SHP77 (cell line): Measurements from ENCODE around the gene TBC1D10B.
"Not testable (repeated sequence)": the region's sequence is repeated elsewhere in the genome, so short reads cannot be mapped to it uniquely, and the experiment has no call there.

Experiments
- DNase-seq, 2 experiments: peaks; one replicate each; lab custom pipeline; 2025; lab: John Stamatoyannopoulos, UW

The TBC1D10B gene

DNA sequence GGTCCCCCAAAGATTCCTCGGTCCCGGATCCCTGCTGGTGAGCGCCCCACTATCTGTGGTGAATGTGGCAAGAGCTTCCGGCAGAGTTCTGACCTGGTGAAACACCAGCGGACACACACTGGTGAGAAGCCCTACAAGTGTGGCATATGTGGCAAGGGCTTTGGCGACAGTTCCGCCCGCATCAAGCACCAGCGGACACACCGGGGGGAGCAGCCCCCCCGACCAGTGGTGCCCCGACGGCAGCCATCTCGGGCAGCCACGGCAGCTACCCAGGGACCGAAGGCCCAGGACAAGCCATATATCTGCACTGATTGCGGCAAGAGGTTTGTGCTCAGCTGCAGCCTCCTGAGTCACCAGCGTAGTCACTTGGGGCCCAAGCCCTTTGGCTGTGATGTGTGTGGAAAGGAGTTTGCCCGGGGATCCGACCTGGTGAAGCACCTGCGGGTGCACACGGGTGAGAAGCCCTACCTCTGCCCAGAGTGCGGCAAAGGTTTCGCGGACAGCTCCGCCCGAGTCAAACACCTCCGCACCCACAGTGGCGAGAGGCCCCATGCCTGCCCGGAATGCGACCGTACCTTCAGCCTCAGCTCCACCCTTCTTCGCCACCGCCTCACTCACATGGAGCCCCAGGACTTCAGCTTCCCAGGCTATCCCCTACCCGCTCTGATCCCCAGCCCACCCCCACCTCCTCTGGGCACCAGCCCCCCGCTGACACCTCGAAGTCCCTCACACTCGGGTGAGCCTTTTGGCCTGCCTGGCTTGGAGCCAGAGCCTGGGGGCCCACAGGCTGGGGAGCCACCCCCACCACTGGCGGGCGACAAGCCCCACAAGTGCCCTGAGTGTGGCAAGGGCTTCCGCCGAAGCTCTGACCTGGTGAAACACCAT, 27.7 kb upstream of the TBC1D10B start:
- no peak for DNase-seq

DNA sequence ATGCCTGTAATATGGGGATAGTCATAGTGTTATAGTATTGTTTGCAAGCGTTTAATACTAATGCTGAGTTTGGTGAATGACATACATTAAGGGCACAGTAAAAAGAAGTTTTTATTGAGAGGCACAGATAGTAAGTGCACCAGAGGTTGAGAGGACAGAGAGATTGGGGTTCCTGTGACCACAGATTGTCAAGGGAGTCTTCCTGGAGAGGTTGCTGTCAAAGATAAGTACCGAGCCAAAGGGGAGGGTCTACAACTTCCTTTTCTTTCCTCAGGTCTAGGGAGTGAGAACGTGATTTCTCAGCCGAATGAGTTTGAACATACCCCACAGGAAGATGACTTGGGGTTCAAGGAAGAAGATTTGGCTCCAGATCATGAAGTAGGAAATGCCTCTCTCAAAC, 26.8 kb upstream of the TBC1D10B start:
- no peak for DNase-seq

DNA sequence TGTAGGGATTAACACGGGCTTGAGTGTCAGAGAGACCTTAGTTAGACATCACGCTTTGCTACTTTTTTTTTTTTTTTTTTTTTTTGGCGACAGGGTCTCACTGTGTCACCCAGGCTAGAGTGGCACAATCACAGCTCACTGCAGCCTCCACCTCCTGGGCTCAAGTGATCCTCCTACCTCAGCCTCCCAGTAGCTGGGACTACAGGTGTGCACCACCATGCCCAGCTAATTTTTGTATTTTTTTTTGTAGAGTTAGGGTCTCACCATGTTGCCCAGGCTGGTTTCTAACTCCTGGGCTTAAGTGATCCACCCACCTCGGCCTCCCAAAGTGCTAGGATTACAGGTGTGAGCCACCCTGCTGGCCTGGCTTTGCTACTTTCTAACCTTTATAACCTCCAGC, 26.3 kb upstream of the TBC1D10B start:
- not testable (repeated sequence) for DNase-seq

DNA sequence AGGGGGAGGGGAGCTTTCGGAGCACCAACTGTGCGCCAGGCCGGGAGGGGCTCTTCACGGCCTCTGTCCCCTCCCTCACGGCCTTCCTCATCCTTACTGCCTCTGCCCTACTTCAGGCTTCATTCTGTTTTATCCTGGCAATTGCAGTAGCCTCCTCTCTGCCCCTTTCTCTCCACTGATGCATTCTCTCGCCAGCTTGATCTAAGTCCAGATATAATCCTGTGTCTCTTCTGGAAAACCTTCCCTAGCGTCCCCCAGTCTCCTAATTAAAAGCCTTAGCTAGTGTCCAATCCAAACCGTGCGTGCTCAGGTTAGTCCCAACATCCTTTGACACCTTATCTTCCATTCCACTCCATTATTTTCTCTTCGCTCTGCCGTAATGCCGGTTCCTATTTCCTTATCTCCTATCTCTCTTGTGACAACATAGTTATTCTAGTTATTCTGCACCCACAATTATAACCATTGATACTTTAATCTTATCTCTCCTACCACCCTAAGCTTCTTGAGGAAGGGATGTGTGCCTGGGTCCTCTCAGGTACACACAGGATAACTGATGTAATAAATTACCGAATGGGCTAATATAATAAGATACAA, 25.8 kb upstream of the TBC1D10B start:
- no peak for DNase-seq

DNA sequence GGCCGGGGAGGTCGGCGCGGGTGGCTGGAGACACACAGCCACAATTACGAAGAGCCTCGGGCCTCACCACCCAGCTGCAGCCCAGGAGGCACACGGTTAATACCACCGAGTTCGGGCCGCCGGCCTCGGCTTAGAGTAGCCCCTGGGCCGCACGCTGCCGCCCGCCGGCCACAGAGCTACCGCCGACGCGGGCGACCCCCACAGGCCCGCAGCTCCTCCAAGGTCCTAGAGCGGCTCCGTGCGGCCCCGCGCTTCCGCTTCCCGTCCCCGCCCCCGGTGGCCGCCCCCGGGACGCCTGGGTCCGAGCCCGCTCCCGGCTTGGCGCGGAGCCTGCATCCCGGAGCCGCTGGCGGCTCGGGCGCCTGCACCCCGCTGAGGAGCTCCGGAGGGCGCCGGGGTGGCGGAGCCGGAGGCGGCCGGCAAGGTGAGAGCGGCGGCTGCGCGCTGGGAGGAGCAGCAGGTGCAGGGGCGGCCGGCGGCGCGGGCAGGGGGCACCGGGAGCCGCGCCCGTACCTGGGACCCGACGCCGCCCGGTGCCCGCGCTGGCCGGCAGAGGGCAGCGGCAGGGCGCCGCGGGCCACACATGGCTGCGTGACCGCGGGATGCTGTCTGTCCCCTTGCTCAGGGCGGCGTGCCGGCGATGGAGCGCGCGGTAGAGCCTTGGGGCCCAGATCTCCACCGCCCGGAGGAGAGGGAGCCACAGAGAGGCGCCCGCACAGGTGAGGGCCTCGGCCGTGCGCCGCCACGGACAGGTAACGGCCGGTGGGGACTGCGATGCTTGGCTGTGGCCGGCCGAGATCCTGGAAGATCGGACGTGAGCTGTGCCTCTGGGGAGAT, 25.1 kb upstream of the TBC1D10B start, which contains the start of gene ZNF48:
ZNF48 (plus strand) TSS at position 266 of the 837 bp plus-strand sequence; CDS start at position 641, 375 bp downstream.
- peak; percentile 94 to 96 for DNase-seq

DNA sequence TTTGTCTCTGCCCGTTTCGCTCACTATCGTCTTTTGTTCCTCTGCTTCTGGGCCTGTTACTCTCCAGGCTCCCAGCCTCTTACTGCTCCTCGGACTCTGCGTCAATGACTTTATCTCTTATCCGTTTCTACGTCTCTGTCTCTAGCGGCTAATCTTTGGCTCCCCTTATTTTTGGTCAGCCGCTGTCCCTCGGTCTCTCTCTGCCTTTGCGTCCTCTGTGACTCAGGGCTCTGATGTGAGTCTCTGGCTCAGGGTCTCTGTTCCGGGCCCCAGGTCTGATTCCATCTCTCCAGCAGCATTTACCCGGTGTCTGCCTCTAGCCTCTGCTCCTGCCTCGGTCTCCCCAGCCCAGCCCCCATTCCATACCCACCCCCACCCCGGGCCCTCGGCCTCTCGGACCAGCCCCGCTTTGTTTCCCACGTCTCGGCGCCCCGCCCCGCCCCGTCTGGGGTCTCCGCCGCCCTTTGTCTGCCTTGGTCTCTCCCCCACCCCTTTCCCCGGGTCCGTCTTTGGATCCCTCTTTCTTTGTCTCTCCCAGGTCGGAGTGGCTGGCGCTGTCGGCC, 24.4 kb upstream of the TBC1D10B start:
- peak in 1 of 2 experiments; percentile 75 for DNase-seq

DNA sequence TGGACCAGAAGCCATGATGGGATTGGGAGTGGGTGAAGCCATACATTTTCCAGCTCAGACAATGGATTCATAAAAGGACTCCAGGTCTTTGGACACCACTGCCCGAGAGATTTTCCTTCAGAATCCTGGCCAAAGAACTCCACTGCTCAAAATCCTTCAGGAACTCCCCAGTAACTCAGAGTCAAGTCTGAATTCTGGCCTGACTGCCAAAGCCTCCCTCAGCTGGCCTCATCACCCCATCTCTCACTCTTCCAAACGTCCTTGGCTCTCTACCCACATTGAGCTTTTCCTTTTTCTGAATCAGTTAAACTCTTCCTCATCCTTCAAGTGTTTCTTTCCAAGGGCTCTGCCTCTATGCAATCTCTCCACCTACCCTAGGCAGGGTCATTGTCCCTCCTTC, 13.2 kb upstream of the TBC1D10B start:
- DNase-seq: no peak

DNA sequence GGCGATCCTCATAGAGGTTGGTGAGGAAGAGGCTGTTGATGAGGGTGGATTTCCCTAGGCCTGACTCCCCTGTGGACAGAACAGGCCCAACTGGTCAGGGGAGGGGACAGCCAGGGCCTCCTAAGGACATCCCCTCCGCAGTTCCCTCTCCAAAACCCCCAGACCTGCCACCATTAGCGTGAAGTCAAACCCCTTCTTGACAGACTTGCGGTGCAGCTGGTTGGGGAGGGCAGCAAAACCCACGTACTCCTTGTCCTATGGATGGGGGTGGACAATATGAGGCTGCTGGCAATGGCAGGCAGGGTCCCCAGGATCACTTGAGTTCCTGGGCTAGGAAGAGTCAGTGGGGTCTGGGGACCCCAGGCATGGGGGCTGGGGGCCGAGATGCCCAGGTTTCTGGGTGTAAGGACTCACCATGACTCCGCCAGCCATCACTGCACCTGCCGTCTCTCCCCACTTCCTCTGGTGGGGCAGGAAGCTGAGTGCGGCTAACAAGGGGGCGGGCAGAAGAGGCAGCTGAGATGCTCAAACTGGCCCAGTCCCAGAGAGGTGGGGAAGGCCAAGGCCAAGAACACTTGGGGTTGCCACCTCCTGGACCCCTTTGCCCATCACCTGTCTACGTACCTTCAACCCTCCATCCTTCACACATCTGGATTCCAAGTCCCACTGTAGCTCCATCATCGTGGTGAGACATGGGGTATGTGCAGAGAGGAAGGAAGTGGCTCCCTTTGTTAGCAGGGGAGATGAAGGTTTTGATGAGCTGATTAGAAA, 12.0 kb upstream of the TBC1D10B start, which contains the start of gene SEPTIN1:
SEPTIN1 (minus strand) TSS at position 451 of the 771 bp plus-strand sequence; CDS start at position 432, 19 bp downstream.
- DNase-seq: peak in 1 of 2 experiments; percentile 19

DNA sequence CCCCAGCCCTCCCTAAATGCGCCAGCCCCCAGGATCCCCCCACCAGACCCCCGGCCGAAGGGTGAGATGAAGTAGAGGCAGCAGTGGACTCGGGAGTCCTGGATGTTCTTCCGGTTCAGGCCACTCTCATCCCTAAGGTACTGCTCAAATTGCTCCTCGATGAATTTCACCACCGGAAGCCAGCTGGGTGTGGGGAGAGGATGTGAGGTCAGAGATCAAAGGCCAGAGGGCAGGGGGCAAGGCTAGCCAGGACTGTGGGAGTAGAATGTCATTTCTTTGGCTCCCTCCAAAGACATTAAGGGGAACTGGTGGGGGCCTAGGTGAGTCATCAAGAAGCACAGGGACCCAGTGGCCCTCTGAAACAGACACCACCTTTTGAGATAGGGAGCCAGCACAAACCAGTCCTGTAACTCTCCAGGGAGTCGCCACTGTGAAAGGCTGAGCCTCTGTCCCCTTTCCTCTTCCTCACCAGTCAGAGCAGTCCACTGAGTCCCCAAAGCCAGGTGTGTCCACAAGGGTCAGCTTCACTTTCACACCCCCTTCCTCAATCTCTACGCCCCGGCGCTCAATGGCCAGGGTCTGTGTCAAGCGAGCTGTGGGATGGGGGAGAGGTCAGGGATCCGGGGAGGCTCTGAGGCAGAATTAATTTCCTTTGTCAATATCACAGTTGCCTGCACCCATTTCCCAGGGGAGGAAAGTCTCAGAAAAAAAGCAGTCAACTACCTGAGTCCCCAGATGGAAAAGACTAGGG, 11.2 kb upstream of the TBC1D10B start:
- no peak for DNase-seq

DNA sequence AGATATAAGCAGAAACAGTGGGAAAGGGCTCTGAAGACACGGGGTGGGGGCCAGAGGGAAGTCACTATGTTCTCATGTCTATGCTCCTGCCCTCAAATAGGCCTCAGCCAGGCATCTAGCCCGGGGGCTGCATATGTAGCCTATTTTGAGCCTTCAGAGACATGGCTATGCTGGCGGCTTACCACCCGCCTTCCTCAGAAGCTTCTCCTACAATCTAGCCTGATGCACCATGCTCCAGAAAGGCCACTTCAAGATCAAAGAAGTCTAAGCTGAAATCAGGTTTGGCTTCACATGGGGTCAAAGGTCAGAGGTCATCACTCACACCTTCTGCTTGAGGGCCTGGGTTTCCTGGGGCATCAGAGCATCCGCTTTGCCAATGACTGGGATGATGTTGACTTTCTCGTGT, 10.5 kb upstream of the TBC1D10B start:
- DNase-seq: no peak

DNA sequence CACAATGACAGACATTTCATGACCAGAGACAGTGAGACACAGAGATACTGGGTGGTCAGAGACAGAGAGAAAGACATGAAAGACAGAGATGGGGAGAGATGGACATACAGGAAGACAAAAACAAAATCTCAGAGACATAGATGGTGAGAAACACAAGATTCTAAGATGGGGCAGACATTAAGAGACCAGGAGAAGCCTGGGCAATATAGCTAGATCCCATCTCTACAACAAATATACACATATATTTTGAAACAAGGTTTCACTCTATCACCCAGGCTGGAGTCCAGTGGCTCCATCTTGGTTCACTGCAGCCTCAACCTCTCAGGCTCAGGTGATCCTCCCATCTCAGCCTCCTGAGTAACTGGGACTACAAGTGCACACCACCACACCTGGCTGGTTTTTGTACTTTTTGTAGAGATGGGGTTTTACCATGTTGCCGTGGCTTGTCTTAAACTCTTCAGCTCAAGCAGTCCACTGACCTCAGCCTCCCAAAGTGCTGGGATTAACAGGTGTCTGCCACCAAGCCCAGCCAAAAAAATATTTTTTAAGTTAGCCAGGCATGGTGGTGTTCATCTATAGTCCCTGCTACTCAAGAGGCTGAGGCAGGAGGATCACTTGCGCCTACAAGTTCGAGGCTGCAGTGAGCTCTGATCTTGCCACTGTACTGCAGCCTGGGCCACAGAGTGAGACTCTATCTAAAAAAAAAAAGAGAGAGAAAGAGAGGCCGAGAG, 9.9 kb upstream of the TBC1D10B start:
- no peak for DNase-seq

DNA sequence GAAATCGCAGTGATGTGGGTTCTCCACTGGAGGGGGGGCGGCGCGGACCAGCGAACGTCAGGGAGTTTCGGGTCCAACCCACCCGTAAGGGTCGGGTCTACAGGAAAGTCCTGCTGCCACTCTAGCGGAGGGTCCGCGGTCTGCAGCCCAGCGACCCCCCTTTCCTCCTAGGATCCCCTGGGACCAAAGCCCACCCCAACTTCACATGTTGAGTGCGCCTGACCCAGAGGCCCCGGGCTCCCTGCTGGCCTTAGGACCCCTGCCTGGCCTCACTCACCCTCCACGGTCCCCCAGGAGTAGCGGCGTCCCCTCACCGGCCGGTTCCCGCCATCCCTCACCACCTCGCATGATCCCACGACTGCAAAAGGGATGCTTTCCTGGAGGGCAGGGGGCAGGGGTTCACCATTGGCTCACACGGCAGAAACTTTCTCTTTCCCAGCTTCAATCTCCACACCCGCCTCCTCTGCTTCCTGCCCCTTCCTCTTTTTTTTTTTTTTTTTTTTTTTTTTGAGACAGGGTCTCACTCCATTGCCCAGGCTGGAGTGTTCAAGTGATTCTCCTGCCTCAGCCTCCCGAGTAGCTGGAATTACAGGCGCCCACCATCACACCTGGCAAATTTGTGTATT, 9.0 kb upstream of the TBC1D10B start:
- no peak for DNase-seq

DNA sequence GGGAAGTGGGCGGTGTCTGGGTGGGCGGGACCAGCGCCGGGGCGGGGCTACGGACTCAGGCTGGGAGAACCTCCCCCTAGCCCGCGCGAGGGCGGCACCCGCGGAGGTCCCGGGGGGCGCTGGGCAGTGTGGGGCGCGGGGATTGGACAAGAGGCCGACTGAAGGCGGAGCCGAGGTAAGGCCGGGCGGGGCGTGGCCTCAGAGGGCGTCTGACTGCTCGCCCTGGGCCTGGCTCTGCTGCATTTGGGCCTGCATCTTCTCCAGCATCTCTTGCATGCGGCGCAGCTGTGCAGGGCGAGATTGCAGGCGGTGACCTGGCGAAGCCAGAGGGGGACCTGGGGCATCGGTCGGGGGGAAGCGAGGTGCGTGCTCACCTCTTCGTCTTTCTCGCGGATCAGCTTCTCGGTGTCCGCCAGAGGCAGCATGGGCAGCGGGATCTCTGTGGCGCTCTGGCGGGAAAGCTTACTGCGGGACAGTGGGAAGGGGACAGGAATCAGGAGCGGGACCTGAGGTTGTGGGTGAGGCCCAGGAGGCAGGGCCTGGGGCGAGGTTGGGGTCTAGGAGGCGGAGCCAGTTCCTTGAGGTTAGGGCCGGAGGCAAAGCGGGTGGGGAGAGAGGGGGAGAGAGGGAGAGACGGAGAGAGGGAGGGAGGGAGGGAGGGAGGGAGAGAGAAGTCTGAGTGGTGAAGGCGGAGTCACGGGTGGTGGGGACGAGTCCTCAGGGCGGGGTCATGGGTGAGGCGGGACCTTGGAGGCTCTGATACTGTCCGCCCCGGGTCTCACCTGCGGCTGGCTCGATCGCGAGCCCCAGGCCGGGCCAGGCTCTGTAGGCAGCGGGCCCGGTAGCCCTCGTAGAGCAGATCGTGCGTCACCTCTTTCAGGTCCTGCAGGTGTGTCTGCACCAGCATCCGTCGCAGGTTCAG, 8.2 kb upstream of the TBC1D10B start:
- DNase-seq: peak; percentile 96

DNA sequence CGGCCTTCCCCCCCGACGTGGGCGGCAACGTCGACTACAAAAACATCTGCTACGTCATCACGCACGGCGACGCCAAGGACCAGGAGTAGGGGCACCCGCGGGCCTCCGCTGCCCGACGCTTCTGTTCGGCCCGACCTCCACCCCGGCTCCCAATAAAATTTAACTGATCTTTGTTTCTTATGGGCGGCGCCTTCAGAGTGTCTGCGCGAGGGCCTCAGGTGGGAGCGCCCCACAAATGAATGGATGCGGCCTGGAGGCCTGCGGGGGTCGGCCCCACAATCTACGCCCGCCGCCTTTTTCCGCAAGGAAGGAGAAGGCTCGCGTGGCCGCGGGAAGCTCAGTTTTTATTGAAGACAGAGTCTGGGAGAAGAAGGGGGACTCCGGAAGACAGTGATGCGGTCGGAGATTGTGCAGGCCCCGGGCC, 7.5 kb upstream of the TBC1D10B start:
- peak; percentile 91 to 93 for DNase-seq

DNA sequence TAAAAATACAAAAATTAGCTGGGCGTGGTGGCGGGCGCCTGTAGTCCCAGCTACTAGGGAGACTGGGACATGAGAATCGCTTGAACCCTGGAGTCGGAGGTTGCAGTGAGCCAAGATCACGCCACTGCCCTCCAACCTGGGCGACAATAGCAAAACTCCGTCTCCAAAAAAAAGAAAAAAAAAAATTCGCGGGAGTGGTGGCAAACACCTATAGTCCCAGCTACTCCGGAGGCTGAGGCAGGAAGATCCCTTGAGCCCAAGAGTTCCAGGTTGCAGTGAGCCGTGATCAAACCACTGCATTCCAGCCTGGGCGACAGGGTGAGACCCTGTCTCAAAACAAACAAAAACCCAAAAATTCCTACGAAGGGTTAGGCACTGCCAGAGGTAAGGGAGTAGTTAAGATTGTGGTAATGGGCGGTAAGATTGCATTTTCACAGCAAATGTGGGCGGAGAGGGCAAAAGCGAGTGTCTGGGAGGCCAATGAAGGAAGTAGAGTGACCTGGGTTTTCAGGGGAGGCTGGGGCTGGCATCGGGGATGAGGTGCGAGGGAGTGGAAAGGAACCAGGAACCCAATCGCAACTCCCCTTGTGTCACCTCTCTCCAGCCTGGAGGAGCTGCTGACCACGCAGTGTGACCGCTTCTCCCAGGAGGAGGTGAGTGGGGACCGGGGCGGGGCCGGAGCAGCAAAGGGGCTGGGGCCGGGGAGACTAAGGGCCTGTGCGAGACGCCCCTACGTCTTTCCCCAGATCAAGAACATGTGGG, 6.9 kb upstream of the TBC1D10B start:
- DNase-seq: no peak

DNA sequence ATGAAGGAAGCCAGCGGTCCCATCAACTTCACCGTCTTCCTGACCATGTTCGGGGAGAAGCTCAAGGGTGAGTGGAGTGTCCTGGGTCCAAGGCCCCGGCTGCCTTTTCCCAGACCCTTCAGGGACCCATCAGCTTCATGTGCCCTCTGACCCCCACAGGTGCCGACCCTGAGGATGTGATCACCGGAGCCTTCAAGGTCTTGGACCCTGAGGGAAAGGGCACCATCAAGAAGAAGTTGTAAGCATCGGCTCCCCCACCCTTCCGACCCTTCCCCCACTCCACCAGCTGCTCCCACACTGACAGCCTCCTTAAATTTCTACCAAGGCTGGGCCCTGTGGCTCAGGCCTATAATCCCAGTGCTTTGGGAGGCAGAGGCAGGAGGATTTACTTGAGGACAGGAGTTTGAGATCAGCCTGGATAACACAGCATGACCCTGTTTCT, 6.2 kb upstream of the TBC1D10B start:
- DNase-seq: no peak

DNA sequence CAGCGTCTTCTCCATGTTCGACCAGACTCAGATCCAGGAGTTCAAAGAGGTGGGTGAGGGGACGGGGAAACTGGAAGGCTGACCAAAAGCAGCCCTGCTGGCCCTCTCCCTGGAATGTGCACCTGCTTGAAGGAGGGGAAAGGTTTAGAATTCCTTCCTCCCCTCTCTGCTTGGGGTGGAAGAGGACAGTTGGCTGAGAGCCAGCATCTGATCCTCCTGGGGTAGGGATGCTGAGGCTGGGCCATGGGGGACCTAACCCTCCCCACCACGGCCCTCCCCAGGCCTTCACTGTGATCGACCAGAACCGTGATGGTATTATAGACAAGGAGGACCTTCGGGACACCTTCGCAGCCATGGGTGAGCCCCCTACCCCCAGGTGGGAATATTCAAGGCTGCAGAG, 5.6 kb upstream of the TBC1D10B start:
- no peak for DNase-seq
